Measurements from ENCODE around the gene PCBP3.

DNA sequence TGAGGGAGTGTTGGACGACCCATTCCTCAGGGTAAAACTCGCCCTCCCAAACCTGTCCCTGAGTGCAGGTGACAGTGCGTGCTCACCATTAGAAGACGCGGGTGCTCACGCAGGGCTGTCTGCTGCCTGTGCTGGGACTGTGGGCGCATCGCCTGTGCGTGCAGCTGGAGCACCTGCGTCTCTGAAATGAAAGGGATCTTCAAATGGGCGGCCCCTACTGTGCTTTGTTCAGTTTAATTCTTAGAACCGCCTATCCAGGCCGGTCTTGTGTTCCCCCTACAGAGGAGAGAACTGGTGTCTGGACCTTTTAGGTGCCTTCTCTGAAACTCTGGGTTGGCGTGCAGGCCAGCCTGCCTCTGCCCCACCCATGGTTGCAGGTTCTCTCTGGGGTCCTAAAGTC, 125.8 kb downstream of the PCBP3 start:
- TF ChIP-seq, protein P1, sequence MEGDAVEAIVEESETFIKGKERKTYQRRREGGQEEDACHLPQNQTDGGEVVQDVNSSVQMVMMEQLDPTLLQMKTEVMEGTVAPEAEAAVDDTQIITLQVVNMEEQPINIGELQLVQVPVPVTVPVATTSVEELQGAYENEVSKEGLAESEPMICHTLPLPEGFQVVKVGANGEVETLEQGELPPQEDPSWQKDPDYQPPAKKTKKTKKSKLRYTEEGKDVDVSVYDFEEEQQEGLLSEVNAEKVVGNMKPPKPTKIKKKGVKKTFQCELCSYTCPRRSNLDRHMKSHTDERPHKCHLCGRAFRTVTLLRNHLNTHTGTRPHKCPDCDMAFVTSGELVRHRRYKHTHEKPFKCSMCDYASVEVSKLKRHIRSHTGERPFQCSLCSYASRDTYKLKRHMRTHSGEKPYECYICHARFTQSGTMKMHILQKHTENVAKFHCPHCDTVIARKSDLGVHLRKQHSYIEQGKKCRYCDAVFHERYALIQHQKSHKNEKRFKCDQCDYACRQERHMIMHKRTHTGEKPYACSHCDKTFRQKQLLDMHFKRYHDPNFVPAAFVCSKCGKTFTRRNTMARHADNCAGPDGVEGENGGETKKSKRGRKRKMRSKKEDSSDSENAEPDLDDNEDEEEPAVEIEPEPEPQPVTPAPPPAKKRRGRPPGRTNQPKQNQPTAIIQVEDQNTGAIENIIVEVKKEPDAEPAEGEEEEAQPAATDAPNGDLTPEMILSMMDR (conservative IDR thresholded peaks at IDR 0.05) = no peak
- no peak for TF ChIP-seq ZFX (IDR thresholded peaks at IDR 0.05)

All from C4-2B (cell line).